ENCODE data around the gene PLEKHD1.

- TF ChIP-seq POLR2A (IDR thresholded peaks at IDR 0.05; ENCODE audit: low read length) (no peak), GATA1 (IDR thresholded peaks at IDR 0.05; ENCODE audit: low read depth, low read length) (no peak)
Observed at GRCh38 chr14:69468949-69469348, 15.6 kb upstream of the PLEKHD1 start.

Measured in erythroblast (primary cell).